GM19328 (cell line): ENCODE results near the gene UCP1.
A peak's percentile ranks its signal among the peaks of the same experiment; 100 is the strongest.
"Not testable (repeated sequence)": the region's sequence is repeated elsewhere in the genome, so short reads cannot be mapped to it uniquely, and the experiment has no call there.

Experiments used
- ATAC-seq: cut with Tn5 transposase; IDR thresholded peaks from one replicate; pipeline ENCODE4 v1.9.1; 2021; ENCODE audit warnings: mild to moderate bottlenecking, moderate library complexity; ENCODE audit not compliant: unreplicated experiment

Gene UCP1

DNA sequence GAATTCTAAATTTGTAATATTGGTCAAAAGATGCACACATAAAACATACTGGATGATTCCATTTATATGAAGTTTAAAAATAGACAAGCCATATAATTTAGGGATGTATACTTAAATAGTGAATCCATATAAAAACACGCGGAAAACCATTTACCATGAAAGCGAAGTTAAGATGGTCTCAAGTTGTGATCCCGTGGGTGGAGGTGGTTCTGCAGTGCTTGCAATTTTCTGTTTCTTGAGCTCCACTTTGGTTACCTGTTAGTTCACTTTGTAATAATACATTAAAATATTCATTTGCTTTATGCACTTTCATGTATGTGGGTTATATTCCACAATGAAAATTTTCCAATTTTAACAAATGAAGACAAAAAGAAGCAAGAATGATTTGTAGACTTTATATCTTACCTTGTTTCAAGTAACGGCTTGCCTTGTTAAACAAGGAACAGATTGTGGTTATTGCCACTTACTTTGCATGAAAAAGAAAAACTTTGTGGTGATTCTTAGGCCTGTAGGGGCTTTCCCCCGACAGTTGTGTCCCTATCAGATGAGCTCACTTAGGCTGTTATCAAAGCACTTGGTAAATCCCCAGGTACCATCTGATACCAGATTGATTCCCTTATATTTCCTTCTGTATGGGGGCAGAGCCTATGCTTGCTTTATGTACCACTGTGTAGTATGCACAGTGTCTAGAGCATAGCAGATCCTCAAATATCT is 12.2 kb downstream of the UCP1 start:
- peak; percentile 100 for ATAC-seq

DNA sequence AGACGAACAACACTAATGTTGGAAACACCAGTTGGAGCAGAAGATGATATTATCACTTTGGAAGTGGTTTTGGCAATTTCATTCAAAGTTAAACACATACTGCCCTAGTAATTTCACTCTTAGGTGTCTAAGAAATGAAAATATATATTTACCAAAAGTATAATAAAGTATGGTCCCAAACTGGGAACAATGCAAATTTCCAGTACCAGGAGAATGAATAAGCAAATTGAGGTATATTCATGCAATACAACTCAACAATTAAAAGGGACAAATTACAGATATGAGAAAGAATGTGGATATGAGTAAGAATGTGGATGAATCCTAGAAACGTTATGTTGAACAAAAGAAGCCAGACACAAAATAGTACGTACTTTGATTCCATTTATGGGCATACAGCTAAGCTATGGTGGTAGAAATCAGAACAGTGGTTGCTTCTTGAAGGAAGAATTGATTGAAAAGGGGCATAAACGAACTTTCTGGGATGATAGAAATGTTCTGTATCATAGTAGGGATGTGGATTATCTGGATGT is 34.7 kb downstream of the UCP1 start:
- ATAC-seq, result no peak

DNA sequence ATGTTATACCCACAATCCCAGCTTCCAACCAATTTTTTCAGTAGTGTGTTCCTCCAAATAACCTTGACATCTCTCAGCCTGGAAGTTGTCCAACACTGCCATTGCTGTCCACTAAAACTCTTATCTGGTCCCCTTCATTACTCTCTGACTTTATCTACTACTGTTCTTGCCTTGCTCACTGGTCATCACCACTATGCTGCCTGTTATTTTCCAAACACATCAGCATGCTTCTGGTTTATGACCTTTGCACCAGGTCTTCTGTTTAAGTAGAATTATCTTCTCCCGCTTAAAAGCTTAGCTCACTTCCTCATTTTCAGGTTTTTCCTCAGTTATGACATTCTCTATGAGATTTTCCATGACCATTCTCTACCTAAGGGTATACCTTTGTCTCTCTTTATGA is 39.3 kb downstream of the UCP1 start:
- no peak for ATAC-seq

DNA sequence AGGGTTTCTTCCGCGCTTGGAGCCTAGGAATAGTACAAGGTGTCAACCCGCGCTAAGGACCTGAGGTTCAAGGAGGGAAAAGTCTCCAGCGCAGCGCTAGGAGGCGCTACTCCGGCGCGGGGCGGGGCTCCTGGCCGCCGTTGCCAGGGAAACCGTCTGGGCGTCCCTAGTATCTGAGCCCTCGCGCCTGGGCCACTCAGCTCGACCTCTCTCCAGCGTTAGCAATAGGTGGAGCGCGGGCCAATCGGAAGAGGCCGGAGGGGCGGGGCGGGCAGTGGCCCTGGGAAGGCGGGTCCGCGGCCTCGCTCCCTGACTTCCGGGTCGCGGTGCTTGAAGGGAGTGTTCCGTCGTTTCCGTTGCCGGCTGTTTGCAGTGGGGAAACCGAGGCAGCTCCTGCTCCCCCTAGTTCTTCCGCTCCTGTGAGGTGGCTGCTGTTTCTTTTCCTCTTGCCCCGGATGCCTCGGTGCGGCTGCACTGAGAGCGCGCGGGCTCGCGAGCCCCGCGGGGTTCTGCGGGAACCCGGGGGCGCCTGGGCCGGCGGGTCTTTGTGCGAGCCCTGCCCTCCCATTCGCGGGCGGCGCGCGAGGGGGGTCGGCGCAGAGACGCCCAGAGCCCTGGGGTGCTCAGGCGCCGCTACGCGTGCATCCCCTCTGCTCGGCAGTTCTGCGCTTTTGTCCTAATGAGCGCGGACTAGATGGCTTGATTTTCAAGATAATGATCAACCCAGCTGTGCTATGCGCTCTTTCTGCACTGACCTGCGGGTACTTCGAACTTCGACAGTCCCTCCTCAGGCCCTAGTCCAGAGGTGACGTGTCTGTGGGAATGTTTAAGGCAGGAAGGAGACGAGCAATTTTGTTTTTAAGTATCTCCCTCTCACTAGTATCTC is 44.7 kb downstream of the UCP1 start, which contains the start of gene ELMOD2:
TSS of gene ELMOD2 (plus strand) at position 312 of the 886 bp plus-strand sequence. CDS start 1,261 bp downstream, outside the sequence.
- ATAC-seq, result peak; percentile 100

DNA sequence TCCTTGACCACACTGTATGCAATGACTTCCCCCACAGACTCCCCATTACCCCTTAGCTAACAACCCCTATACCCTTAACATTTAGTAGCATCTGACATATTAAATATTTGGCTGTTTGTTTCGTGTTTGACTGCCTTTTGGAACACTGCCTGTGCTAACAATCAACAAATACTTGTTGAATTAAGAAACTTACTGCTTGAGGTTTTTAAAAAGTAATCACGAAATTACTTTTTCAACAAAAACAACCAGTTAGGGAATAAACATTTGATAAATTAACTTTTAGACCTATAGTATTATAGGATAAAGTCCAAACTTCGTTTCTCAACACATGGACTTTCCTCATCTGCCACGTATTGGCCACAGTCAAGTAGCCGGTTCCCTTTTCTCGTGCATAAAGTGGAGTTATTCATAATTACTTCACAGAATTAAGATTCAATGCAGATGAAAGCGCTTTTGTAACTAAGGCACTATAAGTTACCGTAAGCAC is 45.3 kb downstream of the UCP1 start:
- ATAC-seq, result peak; percentile 5

DNA sequence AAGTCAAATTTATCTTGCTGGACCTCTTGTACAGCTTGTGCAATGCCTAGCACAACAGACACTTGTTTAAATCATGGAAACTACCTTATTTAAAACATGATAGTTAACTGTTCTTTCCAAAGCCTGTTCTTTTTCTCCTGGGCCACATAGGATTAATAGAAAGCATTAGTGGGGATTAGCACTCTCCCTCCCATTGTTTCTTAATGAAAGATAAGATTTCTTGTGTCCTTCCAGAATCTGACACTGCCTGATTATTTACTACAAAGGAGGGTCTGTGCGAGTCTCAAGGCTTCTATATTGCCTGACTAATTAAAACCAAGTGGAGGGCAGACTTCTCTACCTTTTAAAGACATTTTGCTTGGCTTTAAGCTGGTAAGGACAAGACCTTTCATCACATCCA is 53.3 kb downstream of the UCP1 start:
- no peak for ATAC-seq

DNA sequence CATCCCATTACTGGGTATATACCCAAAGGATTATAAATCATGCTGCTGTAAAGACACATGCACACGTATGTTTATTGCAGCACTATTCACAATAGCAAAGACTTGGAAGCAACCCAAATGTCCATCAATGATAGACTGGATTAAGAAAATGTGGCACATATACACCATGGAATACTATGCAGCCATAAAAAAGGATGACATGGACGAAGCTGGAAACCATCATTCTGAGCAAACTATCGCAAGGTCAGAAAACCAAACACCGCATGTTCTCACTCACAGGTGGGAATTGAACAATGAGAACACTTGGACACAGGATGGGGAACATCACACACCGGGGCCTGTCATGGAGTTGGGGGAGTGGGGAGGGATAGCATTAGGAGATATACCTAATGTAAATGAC is 55.0 kb downstream of the UCP1 start:
- not testable (repeated sequence) for ATAC-seq
